ENCODE measurements around the gene BAIAP2L1. TPM values are rescaled to one million over a fixed set of nuclear protein-coding genes. Genes with fewer than 3 reads are reported as not detected.

BAIAP2L1 gene
- total RNA-seq, 1 experiment from 2014 or later: 60.9 TPM

DNA sequence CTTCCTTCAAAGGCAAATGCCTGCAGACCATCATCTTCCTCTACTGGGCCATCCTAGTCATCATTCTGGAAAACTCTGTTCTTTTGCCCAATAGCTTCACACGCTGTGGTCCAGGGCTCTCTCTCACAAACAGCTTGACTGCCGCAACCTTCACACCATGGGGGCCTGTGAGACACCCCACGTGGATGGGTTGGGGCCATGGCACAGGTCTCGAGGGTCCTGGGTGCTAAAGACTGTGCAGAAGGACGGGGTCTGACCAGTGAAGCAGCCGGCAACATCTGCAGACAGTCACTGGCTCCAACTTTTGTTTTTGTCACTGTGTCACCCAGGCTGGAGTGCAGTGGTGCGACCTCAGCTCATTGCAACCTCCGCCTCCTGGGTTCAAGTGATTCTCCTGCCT lies 91.3 kb downstream of the BAIAP2L1 start:
- POLR2A ChIA-PET: no interaction called here
- H3K4me3 Mint-ChIP-seq (ENCODE audit: unreplicated experiment): no peak overlapping the region
- DNase-seq: no peak

DNA sequence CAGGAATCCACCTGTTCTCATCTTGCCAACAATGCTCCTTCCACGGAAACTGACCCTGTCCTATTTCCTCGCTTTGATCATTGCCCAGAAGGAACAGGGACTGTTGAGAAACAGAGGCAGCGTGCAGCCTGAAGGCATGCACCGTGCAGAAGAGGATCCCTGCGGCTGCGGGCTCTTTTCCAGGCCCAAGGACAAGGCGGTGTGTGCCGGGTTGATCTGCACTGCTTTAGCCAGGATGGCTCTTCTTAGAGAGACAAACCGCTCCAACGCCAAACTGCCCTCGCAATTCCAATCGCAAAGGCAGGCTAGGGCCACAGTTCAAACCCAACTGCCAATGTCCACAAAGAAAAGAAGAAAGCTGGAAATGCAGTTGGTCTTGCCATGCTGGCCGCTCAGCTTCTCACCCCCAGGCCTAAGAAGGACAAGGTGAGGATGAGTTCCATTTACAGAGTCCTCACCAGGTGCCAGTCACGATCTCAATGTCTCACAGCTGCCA lies 92.9 kb downstream of the BAIAP2L1 start:
- intact Hi-C loops (cut with micrococcal nuclease; ENCODE audit: unreplicated experiment): no loop called here
- no peak overlapping the region for H3K27ac Mint-ChIP-seq (ENCODE audit: unreplicated experiment)
- H3K4me3 Mint-ChIP-seq (ENCODE audit: unreplicated experiment): peak overlapping the region; percentile 40
- H3K36me3 Mint-ChIP-seq (ENCODE audit: insufficient read depth, unreplicated experiment): peaks cover 94% of the 10 kb centered on the region
- H3K9me3 ChIP-seq: no peaks in the 10 kb centered on the region
- CTCF ChIA-PET: no interaction called here
- H3K27me3 ChIP-seq (replicated peaks; ENCODE audit: control insufficient read depth, insufficient read depth, low read length): no peaks in the 10 kb centered on the region
- no TSS peak for BruUV-seq (replicated peaks)
- peaks cover 53% of the 10 kb centered on the region for H3K4me1 ChIP-seq
- TF ChIP-seq, protein P1, sequence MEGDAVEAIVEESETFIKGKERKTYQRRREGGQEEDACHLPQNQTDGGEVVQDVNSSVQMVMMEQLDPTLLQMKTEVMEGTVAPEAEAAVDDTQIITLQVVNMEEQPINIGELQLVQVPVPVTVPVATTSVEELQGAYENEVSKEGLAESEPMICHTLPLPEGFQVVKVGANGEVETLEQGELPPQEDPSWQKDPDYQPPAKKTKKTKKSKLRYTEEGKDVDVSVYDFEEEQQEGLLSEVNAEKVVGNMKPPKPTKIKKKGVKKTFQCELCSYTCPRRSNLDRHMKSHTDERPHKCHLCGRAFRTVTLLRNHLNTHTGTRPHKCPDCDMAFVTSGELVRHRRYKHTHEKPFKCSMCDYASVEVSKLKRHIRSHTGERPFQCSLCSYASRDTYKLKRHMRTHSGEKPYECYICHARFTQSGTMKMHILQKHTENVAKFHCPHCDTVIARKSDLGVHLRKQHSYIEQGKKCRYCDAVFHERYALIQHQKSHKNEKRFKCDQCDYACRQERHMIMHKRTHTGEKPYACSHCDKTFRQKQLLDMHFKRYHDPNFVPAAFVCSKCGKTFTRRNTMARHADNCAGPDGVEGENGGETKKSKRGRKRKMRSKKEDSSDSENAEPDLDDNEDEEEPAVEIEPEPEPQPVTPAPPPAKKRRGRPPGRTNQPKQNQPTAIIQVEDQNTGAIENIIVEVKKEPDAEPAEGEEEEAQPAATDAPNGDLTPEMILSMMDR (IDR thresholded peaks at IDR 0.05; ENCODE audit: insufficient read depth in 1 of 2, low read depth in 1 of 2, low read length in 1 of 2, severe bottlenecking in 1 of 2, unreplicated experiment in 1 of 2): no peak
- DNase-seq: no peak
- no peaks in the 10 kb centered on the region for H3K9me3 Mint-ChIP-seq (ENCODE audit: unreplicated experiment)
- H3K4me3 ChIP-seq (ENCODE audit: low read depth, low read length): no peak overlapping the region
- peaks cover 47% of the 10 kb centered on the region for H3K4me1 Mint-ChIP-seq (ENCODE audit: low read depth, unreplicated experiment)
- no peaks in the 10 kb centered on the region for H3K27me3 Mint-ChIP-seq (ENCODE audit: insufficient read depth, unreplicated experiment)
- POLR2A ChIA-PET: no interaction called here
- H3K36me3 ChIP-seq (ENCODE audit: control insufficient read depth, insufficient read depth, low read length): peaks cover 4% of the 10 kb centered on the region

More for the DNA sequence above, 91.3 kb downstream of the BAIAP2L1 start:
- Histone ChIP-seq H3K4me1 (peaks cover 42% of the 10 kb centered on the region), H3K9me3 (no peaks in the 10 kb centered on the region), H3K4me3 (ENCODE audit: low read depth, low read length) (no peak overlapping the region), H3K36me3 (ENCODE audit: control insufficient read depth, insufficient read depth, low read length) (peaks cover 5% of the 10 kb centered on the region), H3K27me3 (replicated peaks; ENCODE audit: control insufficient read depth, insufficient read depth, low read length) (no peaks in the 10 kb centered on the region)
- intact Hi-C loops (cut with micrococcal nuclease; ENCODE audit: unreplicated experiment): no loop called here
- no TSS peak for BruUV-seq (replicated peaks)
- no peaks in the 10 kb centered on the region for H3K27me3 Mint-ChIP-seq (ENCODE audit: insufficient read depth, unreplicated experiment)
- H3K4me1 Mint-ChIP-seq (ENCODE audit: low read depth, unreplicated experiment): peaks cover 32% of the 10 kb centered on the region
- no peaks in the 10 kb centered on the region for H3K9me3 Mint-ChIP-seq (ENCODE audit: unreplicated experiment)
- TF ChIP-seq, protein P1 (IDR thresholded peaks at IDR 0.05; ENCODE audit: insufficient read depth in 1 of 2, low read depth in 1 of 2, low read length in 1 of 2, severe bottlenecking in 1 of 2, unreplicated experiment in 1 of 2): no peak
- H3K36me3 Mint-ChIP-seq (ENCODE audit: insufficient read depth, unreplicated experiment): peaks cover 90% of the 10 kb centered on the region
- no peak overlapping the region for H3K27ac Mint-ChIP-seq (ENCODE audit: unreplicated experiment)
- CTCF ChIA-PET: no interaction called here

DNA sequence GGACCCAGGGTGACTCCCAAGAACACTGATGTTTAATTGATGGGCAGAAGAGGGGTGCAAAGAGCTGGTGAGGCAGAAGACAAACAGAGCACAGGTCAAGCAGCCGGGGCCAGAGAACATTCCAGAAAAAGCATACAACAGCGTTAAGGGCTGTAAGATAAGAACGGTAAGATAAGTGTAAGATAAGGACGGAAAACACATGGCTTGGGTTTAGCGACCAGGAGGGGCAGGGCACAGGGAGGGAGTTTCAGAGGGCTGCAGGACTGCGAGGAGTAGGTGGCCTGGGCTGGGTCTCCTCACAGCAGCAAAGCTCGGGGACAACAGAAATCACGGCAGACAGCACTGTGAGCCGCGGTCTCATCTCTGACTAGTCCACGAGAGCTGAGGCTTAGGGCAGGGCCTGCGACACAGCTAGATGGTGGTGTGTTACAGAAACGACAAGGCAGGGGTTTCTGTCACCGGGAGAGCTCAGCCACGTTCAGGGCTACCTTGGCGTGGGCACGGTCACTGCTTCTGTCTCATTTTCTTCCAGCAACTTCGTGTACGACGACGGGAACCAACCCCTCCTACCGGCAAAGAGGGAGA lies 94.8 kb downstream of the BAIAP2L1 start:
- H3K4me3 ChIP-seq (ENCODE audit: low read depth, low read length): peak overlapping the region; percentile 13
- CTCF ChIA-PET: interaction anchor here (1.0 to 1.3 kb wide), 2 partner anchors 54 to 95 kb away, joined by 5 to 11 read pairs; partner anchors contain the start of gene BAIAP2L1
- Mint-ChIP-seq H3K36me3 (ENCODE audit: insufficient read depth, unreplicated experiment) (peaks cover 94% of the 10 kb centered on the region), H3K4me1 (ENCODE audit: low read depth, unreplicated experiment) (peaks cover 63% of the 10 kb centered on the region), H3K27me3 (ENCODE audit: insufficient read depth, unreplicated experiment) (no peaks in the 10 kb centered on the region), H3K9me3 (ENCODE audit: unreplicated experiment) (no peaks in the 10 kb centered on the region), H3K27ac (ENCODE audit: unreplicated experiment) (peak overlapping the region; percentile 73), H3K4me3 (ENCODE audit: unreplicated experiment) (peak overlapping the region; percentile 57)
- POLR2A ChIA-PET: interaction anchor here (0.5 to 1.2 kb wide), 2 partner anchors 31 to 95 kb away, joined by 7 read pairs; partner anchors contain the start of gene BAIAP2L1
- H3K27me3 ChIP-seq (replicated peaks; ENCODE audit: control insufficient read depth, insufficient read depth, low read length): no peaks in the 10 kb centered on the region
- BruUV-seq (replicated peaks): no TSS peak
- TF ChIP-seq, protein P1 (IDR thresholded peaks at IDR 0.05; ENCODE audit: insufficient read depth in 1 of 2, low read depth in 1 of 2, low read length in 1 of 2, severe bottlenecking in 1 of 2, unreplicated experiment in 1 of 2): no peak
- H3K9me3 ChIP-seq: no peaks in the 10 kb centered on the region
- peaks cover 70% of the 10 kb centered on the region for H3K4me1 ChIP-seq
- peak; percentile 78 to 88 for DNase-seq
- peaks cover 7% of the 10 kb centered on the region for H3K36me3 ChIP-seq (ENCODE audit: control insufficient read depth, insufficient read depth, low read length)
- intact Hi-C loops (cut with micrococcal nuclease; ENCODE audit: unreplicated experiment): loop anchor here (1.0 kb wide), 1 partner anchor 23 kb away; no protein-coding TSS in a partner anchor
